AG04449 (cell line): ENCODE results near the gene BRD3OS.
"Not testable (repeated sequence)": the region's sequence is repeated elsewhere in the genome, so short reads cannot be mapped to it uniquely, and the experiment has no call there.

ENCODE experiments used
- CTCF ChIA-PET: fragments of 350-600 bp; formaldehyde crosslinking; extraction: SDS; loops from one replicate; lab custom pipeline; 2021; ENCODE audit warnings: antibody characterized with exemption; lab: Yijun Ruan, JAX
- POLR2A ChIA-PET: fragments of 400-600, 350-600 bp; formaldehyde crosslinking; extraction: SDS; loops from one replicate; lab custom pipeline; 2020; ENCODE audit warnings: antibody characterized with exemption, inconsistent platforms; lab: Yijun Ruan, JAX
- DNase-seq: peaks from one replicate; pipeline ENCODE4 v3.0.0-alpha.2; 2010; ENCODE audit warnings: low read depth, low spot score
- H3K4me3 ChIP-seq: 2 replicates; pipeline ENCODE4 v1.5.1; 2011; ENCODE audit warnings: low read depth, mild to moderate bottlenecking, control low read depth, low read length
- CTCF ChIP-seq: IDR thresholded peaks from one replicate; pipeline ENCODE4 v1.5.1; 2011; ENCODE audit warnings: mild to moderate bottlenecking, moderate library complexity, low read length, control low read depth, inconsistent platforms; ENCODE audit not compliant: insufficient read depth; ENCODE audit errors: missing control alignments

Gene BRD3OS

DNA sequence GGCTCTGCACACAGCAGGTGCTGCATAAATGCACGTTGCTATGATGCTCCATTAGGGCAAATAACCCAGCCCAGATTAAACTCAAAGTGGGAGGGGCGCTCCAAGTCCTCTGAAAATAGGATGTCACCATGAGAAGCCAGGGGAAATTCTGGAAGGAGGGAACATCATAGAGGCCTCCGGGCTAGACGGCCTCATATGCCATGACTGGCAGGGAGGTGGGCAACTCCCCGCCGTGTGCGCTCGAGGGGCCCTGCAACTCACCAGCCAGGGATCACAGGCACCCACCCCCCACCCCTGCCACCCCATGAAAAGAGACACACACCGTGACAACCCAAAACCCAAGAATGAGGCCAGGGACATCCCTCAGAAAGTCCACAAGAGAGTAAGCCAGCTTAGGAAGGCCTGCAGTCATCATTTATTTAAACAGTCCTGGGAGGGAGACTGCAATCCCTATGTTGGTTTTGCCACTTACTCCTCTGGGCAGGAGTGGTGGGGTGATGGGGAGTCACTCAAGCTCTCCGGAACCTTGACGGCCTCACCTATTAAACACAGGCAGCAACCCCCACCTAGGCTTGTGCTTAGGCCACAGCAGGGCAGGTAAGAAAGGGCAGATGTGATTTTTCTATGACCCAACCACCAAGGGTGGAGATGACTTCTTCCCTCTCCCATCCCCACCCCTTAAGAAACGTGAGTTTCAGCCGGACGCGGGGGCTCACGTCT lies 37.2 kb upstream of the BRD3OS start:
- TF ChIP-seq CTCF = no peak
- H3K4me3 ChIP-seq = no peak overlapping the region
- CTCF ChIA-PET = interaction anchor here (0.9 to 2.6 kb wide), 2 partner anchors 12 to 206 kb away, joined by 3 to 10 read pairs; no protein-coding TSS in a partner anchor
- DNase-seq = no peak
- POLR2A ChIA-PET = no interaction called here

- CTCF ChIA-PET = interaction anchor here (0.7 to 2.6 kb wide), 4 partner anchors 13 to 207 kb away, joined by 3 to 10 read pairs (median 3); no protein-coding TSS in a partner anchor
- DNase-seq, H3K4me3 ChIP-seq, POLR2A ChIA-PET: not testable (repeated sequence)
These were observed 36.5 kb upstream of the BRD3OS start for GRCh38 chr9:133988771-133989170.

- ChIA-PET CTCF (interaction anchor here (0.7 to 1.6 kb wide), 3 partner anchors 196 to 205 kb away, joined by 3 to 12 read pairs (median 3); no protein-coding TSS in a partner anchor), POLR2A (interaction anchor here (0.7 kb wide), 1 partner anchor 35 kb away, joined by 3 read pairs; no protein-coding TSS in a partner anchor)
- TF ChIP-seq CTCF = no peak
- DNase-seq = no peak
- peak overlapping the region; percentile 86 for H3K4me3 ChIP-seq
These were observed 35.5 kb upstream of the BRD3OS start for GRCh38 chr9:133989625-133990365.

- ChIA-PET CTCF (interaction anchor here (0.8 to 1.6 kb wide), 6 partner anchors 12 to 208 kb away, joined by 3 to 12 read pairs (median 4); no protein-coding TSS in a partner anchor), POLR2A (interaction anchor here (1.1 kb wide), 1 partner anchor 35 kb away, joined by 4 read pairs; no protein-coding TSS in a partner anchor)
- TF ChIP-seq CTCF = no peak
- DNase-seq = peak; percentile 33
- peak overlapping the region; percentile 86 for H3K4me3 ChIP-seq
These were observed 34.7 kb upstream of the BRD3OS start for GRCh38 chr9:133990366-133991213.

DNA sequence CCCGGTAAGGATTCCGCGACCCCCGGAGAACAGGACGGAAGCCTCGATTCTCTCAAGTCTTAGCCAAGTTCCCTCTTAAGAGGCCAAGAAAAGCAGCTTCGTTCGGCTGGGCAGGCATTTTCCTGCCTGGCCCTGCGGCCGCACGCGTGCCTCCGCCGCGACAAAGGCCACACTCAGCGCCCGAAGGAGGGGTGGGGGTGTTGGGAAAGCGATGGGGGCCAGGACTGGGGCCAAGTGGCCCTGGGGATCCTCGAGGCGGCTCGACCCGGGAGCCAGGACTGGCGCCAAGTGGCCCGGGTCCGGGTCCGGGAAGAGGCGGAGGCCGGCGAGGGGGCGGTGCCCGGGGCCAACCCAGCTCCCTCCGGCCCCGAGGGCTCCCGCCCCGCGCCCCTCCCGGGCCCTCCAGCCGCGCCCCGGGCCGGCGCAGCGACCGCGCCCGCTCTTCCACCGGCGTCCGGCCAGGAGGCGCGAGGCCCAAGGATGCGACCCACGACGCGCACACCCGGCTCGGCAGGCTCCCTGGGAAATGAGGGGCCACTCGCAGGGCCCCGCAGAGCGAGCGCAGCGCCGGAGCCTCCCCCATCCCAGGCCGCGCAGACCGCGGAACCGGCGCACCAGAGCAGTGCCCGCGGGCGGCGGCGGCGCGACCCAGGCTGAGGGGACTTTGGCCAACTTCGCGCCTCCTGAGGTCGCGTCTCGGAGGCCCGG lies 33.9 kb upstream of the BRD3OS start:
- TF ChIP-seq CTCF = no peak
- DNase-seq = no peak
- CTCF ChIA-PET = interaction anchor here (0.8 to 1.6 kb wide), 6 partner anchors 12 to 209 kb away, joined by 3 to 12 read pairs (median 4); no protein-coding TSS in a partner anchor
- H3K4me3 ChIP-seq = peak overlapping the region; percentile 86
- POLR2A ChIA-PET = interaction anchor here (1.1 kb wide), 1 partner anchor 36 kb away, joined by 4 read pairs; no protein-coding TSS in a partner anchor
